Spleen (tissue), 7 donors: ENCODE results near the gene RNF31.

Experiments used
- CTCF ChIP-seq, 11 experiments: fragments of 200-600 bp in 7 of 11; fragments of 450-650 bp in 4 of 11; sonication (generic) in 4 of 11; IDR thresholded peaks in 8 of 11; conservative IDR thresholded peaks in 3 of 11; 1 replicate in 7 of 11; 2 replicates in 4 of 11; pipeline versions ENCODE4 v1.4.0 to v1.8.0; 2016 to 2021; ENCODE audit warnings: antibody characterized with exemption in 11 of 11, inconsistent platforms in 4 of 11, mild to moderate bottlenecking in 1 of 11
- POLR2A ChIP-seq, 3 donors: fragments of 450-650 bp; IDR thresholded peaks; one replicate each; pipeline ENCODE4 v1.5.1; 2017; ENCODE audit warnings: antibody characterized with exemption in 3 of 3, mild to moderate bottlenecking in 1 of 3
- POLR2AphosphoS5 ChIP-seq, 3 donors: sonication (generic); formaldehyde crosslinking; IDR thresholded peaks; one replicate each; pipeline ENCODE4 v1.5.1; 2017; ENCODE audit warnings: antibody characterized with exemption in 3 of 3
- donor health status: DM: no; HTN: no; CAD: no; lungs with moderate emphysema.
- donor health status: DM: no; HTN: no; CAD: no.
- donor health status: DM: no; HTN: no; CAD: no.

GRCh38 chr14:24103451-24103850 is 43.8 kb upstream of the RNF31 start:
- TF ChIP-seq CTCF (IDR thresholded peaks at IDR 0.05 in 8 of 11, conservative IDR thresholded peaks at IDR 0.05 in 3 of 11) (no peak), POLR2AphosphoS5 (IDR thresholded peaks at IDR 0.05) (peak in 1 of 3 donors; percentile 18), POLR2A (IDR thresholded peaks at IDR 0.05) (no peak)
